Right forelimb (tissue), 1 donor: ENCODE results near the gene GPC5.

Experiments used
- DNase-seq: peaks from one replicate; pipeline ENCODE4 v3.0.0-alpha.2; 2018

GPC5 gene

GRCh38 chr13:91467236-91467635 is 68.8 kb downstream of the GPC5 start:
- no peak for DNase-seq

- no peak for DNase-seq
Observed at GRCh38 chr13:91468301-91468700, 69.9 kb downstream of the GPC5 start.

- no peak for DNase-seq
Observed at GRCh38 chr13:91470084-91470621, 71.7 kb downstream of the GPC5 start.

- no peak for DNase-seq
Observed at GRCh38 chr13:91470681-91471080, 72.3 kb downstream of the GPC5 start.

GRCh38 chr13:91482427-91482826 is 84.0 kb downstream of the GPC5 start:
- DNase-seq: no peak

- no peak for DNase-seq
Observed at GRCh38 chr13:91491980-91492379, 93.6 kb downstream of the GPC5 start.

- no peak for DNase-seq
Observed at GRCh38 chr13:91493442-91493841, 95.0 kb downstream of the GPC5 start.

- DNase-seq: no peak
Observed at GRCh38 chr13:91498298-91498697, 99.9 kb downstream of the GPC5 start.

- no peak for DNase-seq
Observed at GRCh38 chr13:91504216-91504615, 105.8 kb downstream of the GPC5 start.

- DNase-seq: no peak
Observed at GRCh38 chr13:91506759-91507158, 108.3 kb downstream of the GPC5 start.

GRCh38 chr13:91510058-91510457 is 111.6 kb downstream of the GPC5 start:
- DNase-seq: no peak

- no peak for DNase-seq
Observed at GRCh38 chr13:91513790-91514189, 115.4 kb downstream of the GPC5 start.

GRCh38 chr13:91516799-91517198 is 118.4 kb downstream of the GPC5 start:
- no peak for DNase-seq

GRCh38 chr13:91520952-91521351 is 122.5 kb downstream of the GPC5 start:
- DNase-seq: no peak

- DNase-seq: no peak
Observed at GRCh38 chr13:91523116-91523515, 124.7 kb downstream of the GPC5 start.

GRCh38 chr13:91526543-91527033 is 128.2 kb downstream of the GPC5 start:
- no peak for DNase-seq

GRCh38 chr13:91529739-91530482 is 131.5 kb downstream of the GPC5 start:
- DNase-seq: no peak

GRCh38 chr13:91531646-91532045 is 133.2 kb downstream of the GPC5 start:
- DNase-seq: no peak

GRCh38 chr13:91533354-91533753 is 134.9 kb downstream of the GPC5 start:
- DNase-seq: no peak

- no peak for DNase-seq
Observed at GRCh38 chr13:91534996-91535395, 136.6 kb downstream of the GPC5 start.

GRCh38 chr13:91537376-91537775 is 139.0 kb downstream of the GPC5 start:
- DNase-seq: no peak

- no peak for DNase-seq
Observed at GRCh38 chr13:91539286-91540157, 141.1 kb downstream of the GPC5 start.

- no peak for DNase-seq
Observed at GRCh38 chr13:91540158-91540736, 141.8 kb downstream of the GPC5 start.
